ENCODE results near the gene NAXD.

NAXD gene

DNA sequence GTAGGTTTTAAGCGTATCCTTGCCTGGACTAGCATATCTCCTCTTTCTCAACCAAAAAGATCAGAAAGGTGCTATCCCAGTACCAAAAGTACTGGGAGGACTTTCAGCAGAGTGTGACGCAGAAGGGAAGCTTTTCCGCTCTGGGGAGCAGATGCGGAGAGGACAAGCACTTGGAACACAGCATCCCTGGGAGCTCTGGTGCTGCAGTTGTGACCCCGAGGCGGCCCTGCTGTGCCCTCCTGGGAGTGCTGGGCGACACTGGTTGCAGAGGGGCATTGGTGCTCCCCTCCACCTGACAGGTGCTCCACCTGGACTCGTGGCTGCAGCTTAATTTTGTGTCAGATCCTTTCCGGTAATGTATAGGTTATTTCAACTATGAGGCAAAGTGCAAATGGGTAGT is 3.4 kb downstream of the NAXD start:
- DNase-seq (ENCODE audit: low spot score), result no peak
- no peak overlapping the region for H3K27ac ChIP-seq
- ChIA-PET CTCF (no interaction called here), POLR2A (ENCODE audit: low non-redundant PET) (no interaction called here)
- TF ChIP-seq, protein P1, sequence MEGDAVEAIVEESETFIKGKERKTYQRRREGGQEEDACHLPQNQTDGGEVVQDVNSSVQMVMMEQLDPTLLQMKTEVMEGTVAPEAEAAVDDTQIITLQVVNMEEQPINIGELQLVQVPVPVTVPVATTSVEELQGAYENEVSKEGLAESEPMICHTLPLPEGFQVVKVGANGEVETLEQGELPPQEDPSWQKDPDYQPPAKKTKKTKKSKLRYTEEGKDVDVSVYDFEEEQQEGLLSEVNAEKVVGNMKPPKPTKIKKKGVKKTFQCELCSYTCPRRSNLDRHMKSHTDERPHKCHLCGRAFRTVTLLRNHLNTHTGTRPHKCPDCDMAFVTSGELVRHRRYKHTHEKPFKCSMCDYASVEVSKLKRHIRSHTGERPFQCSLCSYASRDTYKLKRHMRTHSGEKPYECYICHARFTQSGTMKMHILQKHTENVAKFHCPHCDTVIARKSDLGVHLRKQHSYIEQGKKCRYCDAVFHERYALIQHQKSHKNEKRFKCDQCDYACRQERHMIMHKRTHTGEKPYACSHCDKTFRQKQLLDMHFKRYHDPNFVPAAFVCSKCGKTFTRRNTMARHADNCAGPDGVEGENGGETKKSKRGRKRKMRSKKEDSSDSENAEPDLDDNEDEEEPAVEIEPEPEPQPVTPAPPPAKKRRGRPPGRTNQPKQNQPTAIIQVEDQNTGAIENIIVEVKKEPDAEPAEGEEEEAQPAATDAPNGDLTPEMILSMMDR (conservative IDR thresholded peaks at IDR 0.05; ENCODE audit: low read depth), result no peak

DNA sequence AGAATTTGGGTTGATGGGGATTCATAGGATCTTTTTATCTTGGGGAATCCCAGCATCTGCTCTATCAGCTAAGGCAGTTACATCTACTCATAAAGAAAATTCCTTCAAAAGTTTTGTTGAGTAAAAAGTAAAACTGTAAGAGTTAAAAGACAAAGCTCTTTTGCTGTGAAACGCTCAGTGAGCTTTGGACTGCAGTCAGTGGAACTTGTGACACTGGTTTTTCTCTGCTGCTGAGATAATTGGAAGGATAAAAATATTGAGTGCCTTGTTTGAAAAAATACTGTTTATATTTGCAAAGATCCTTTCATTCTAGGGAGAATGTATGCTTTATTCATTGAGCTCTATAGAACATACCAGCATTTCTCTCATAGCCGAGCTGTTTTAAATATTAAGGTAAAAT is 5.3 kb downstream of the NAXD start:
- ChIA-PET CTCF (no interaction called here), POLR2A (ENCODE audit: low non-redundant PET) (no interaction called here)
- H3K27ac ChIP-seq, result no peak overlapping the region
- no peak for DNase-seq (ENCODE audit: low spot score)
- TF ChIP-seq, protein P1 (conservative IDR thresholded peaks at IDR 0.05; ENCODE audit: low read depth), result no peak

DNA sequence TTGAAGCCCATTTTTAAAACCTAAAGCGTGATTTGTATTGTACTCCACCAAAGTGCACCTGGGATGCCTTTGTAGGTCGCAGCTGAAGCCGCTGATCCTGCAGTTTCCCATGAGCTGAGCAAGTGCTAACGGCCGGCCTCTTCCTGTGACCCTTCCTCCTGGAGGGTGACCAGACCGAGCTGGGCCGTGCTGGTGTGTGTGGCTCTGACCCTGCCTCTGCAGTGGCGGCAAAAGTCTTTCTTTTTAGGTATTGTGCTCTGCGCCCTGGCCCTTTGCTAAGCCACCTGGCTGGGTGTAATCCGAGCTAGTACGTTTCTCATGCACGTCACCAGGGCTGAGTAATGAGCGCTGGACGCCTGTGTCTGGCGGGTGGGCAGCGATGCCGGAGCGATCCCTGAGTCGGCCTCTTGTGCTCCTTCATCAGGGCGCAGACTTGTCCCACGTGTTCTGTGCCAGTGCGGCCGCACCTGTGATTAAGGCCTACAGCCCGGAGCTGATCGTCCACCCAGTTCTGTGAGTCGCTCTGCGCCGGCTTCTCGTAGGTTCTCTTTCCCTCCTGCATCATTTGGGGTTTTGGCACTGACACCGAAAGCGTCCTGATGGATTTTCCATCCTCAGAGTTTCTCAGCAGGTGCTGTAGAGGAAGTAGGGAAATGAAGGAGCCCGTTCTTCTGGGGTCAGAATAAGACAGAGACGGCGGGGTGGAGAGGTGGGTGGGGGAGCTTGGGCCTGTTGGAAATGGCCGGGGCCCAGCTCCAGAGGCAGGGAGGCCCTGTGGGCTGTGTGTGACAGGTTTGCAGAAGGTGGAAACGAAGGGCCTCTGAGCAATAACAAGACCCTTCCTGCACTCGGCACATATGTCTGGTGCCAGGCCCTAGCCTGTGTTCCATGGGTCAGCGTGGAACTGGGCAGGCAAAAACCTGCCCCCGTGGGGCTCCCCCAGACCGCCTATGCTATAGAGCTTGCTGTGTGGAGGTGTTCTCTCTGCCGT is 9.7 kb downstream of the NAXD start:
- TF ChIP-seq, protein P1 (conservative IDR thresholded peaks at IDR 0.05; ENCODE audit: low read depth), result no peak
- DNase-seq (ENCODE audit: low spot score), result no peak
- POLR2A ChIA-PET (ENCODE audit: low non-redundant PET), result interaction anchor here (1.2 kb wide), 1 partner anchor 88 kb away, joined by 4 read pairs; no protein-coding TSS in a partner anchor
- no peak overlapping the region for H3K27ac ChIP-seq
- CTCF ChIA-PET, result no interaction called here

DNA sequence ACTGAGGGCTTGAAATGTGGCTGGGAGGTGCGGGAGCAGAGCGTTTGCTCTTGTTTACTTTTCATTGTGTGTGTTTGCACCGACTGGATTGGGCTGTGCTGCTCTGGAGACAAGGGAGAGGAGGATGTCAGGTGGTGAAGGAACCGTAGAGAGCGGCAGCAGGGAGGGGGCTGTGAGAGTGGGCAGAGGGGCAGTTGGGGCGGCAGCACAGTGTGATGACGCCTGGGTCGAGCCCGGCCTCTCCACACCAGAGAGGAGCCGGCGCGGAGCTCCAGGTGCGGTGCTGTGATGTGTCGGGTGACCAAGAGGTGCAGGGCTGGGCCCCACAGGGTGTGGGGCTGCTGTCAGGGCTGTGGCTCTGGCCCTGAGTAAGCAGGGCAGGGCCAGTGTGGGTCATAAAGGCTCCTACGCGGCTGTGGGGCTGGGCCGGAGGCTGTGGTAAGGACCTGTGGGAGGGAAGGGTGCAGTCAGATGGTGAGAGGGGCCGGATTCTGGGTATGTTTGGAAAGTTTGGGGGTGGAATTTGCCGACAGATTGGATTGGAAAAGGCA is 10.5 kb downstream of the NAXD start:
- TF ChIP-seq, protein P1 (conservative IDR thresholded peaks at IDR 0.05; ENCODE audit: low read depth), result no peak
- DNase-seq (ENCODE audit: low spot score), result no peak
- CTCF ChIA-PET, result no interaction called here
- POLR2A ChIA-PET (ENCODE audit: low non-redundant PET), result interaction anchor here (0.6 to 1.2 kb wide), 2 partner anchors 14 to 87 kb away, joined by 3 to 4 read pairs; no protein-coding TSS in a partner anchor
- H3K27ac ChIP-seq, result peak overlapping the region; percentile 21; the same call in 1 of the 2 replicates

DNA sequence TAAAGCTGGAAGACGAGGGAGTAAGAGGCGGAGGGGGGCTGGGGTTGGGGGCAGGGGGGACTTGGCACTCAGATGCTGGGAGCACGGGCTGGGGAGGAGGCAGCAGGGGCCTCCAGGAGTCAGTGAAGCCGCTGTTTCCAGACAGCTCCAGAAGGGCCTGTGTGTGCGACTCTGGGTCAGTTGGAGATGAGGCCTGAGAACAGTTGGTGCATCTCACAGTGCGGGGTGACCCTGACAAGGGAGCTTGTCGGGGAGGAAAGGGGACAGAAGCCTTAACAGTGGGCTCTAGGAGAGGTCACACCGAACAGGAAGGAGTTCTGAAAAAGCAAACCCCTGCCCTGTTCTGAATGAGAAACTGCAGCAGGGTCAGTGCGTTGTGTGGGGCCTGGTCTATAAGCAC is 11.2 kb downstream of the NAXD start:
- no peak for DNase-seq (ENCODE audit: low spot score)
- TF ChIP-seq, protein P1 (conservative IDR thresholded peaks at IDR 0.05; ENCODE audit: low read depth), result no peak
- ChIA-PET POLR2A (ENCODE audit: low non-redundant PET) (interaction anchor here (0.6 to 1.2 kb wide), 2 partner anchors 13 to 86 kb away, joined by 3 to 4 read pairs; no protein-coding TSS in a partner anchor), CTCF (no interaction called here)
- H3K27ac ChIP-seq, result peak overlapping the region; percentile 21; the same call in 1 of the 2 replicates

DNA sequence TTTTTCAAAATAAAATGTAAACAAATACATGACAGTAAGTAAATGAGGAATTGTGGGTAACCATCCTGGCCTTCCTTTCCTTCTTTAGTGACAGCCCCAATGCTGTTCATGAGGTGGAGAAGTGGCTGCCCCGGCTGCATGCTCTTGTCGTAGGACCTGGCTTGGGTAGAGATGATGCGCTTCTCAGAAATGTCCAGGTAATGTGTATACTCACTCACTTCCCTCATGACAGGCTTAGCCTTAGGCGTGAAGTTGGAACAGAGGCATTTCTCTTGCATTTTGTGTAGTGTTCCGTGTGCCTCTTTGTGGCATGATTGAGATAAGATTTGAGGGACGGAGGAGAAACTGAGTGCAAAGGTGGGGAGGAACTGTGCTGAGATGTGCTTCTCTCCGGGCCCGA is 12.0 kb downstream of the NAXD start:
- ChIA-PET POLR2A (ENCODE audit: low non-redundant PET) (no interaction called here), CTCF (no interaction called here)
- peak; percentile 57 for DNase-seq (ENCODE audit: low spot score)
- H3K27ac ChIP-seq, result no peak overlapping the region; the same call in 1 of the 2 replicates
- TF ChIP-seq, protein P1 (conservative IDR thresholded peaks at IDR 0.05; ENCODE audit: low read depth), result no peak
